Stimulated activated CD4-positive, alpha-beta T cell treated with anti-CD3 and anti-CD28 coated beads, Interleukin-12 subunit alpha, Interleukin-12 subunit beta, amount 100 ng/mL, for 4 hours (primary cell): ENCODE measurements around the gene CTAG1A.
"Not testable (repeated sequence)": the region's sequence is repeated elsewhere in the genome, so short reads cannot be mapped to it uniquely, and the experiment has no call there.

Experiments
- DNase-seq: peaks from one replicate; pipeline ENCODE4 v3.0.0-alpha.2; 2020

Gene CTAG1A

GRCh38 chrX:154584585-154585183, at the start of gene CTAG1A:
Gene CTAG1A (plus strand): TSS chrX:154585133. CDS start chrX:154585207, 74 bp downstream.
- DNase-seq = not testable (repeated sequence)

GRCh38 chrX:154535892-154536291, 49.0 kb upstream of the CTAG1A start:
- DNase-seq = no peak

- no peak for DNase-seq
These were observed 45.9 kb upstream of the CTAG1A start for GRCh38 chrX:154539077-154539476.

- DNase-seq = not testable (repeated sequence)
These were observed 44.6 kb upstream of the CTAG1A start for GRCh38 chrX:154540365-154540764.

- DNase-seq = no peak
These were observed 43.9 kb upstream of the CTAG1A start for GRCh38 chrX:154540897-154541535.

GRCh38 chrX:154541589-154541895, 43.4 kb upstream of the CTAG1A start:
- no peak for DNase-seq

- peak; percentile 53 for DNase-seq
These were observed 42.8 kb upstream of the CTAG1A start for GRCh38 chrX:154541896-154542722.

GRCh38 chrX:154542723-154543424, 42.1 kb upstream of the CTAG1A start:
- peak; percentile 13 for DNase-seq

- DNase-seq = no peak
These were observed 39.2 kb upstream of the CTAG1A start for GRCh38 chrX:154545673-154546274.

- DNase-seq = peak; percentile 76
These were observed 38.3 kb upstream of the CTAG1A start, which contains the start of gene G6PD for GRCh38 chrX:154546354-154547244. Gene G6PD (minus strand): TSS chrX:154546846. CDS start chrX:154546155, 691 bp downstream.

- DNase-seq = peak; percentile 80
These were observed 37.5 kb upstream of the CTAG1A start, which contains the start of gene IKBKG for GRCh38 chrX:154547245-154548027. Gene IKBKG (plus strand): TSS chrX:154547620. CDS start chrX:154552003, 4,383 bp downstream.

- DNase-seq = no peak
These were observed 37.0 kb upstream of the CTAG1A start for GRCh38 chrX:154548028-154548316.

GRCh38 chrX:154549766-154550165, 35.2 kb upstream of the CTAG1A start:
- DNase-seq = no peak

- not testable (repeated sequence) for DNase-seq
These were observed 32.7 kb upstream of the CTAG1A start for GRCh38 chrX:154552112-154552806.

- not testable (repeated sequence) for DNase-seq
These were observed 26.8 kb upstream of the CTAG1A start for GRCh38 chrX:154558060-154558690.

GRCh38 chrX:154558896-154559295, 26.0 kb upstream of the CTAG1A start:
- not testable (repeated sequence) for DNase-seq

- DNase-seq = not testable (repeated sequence)
These were observed 24.6 kb upstream of the CTAG1A start for GRCh38 chrX:154560326-154560725.

- not testable (repeated sequence) for DNase-seq
These were observed 22.6 kb upstream of the CTAG1A start for GRCh38 chrX:154562295-154562694.

- not testable (repeated sequence) for DNase-seq
These were observed 14.6 kb upstream of the CTAG1A start for GRCh38 chrX:154570361-154570760.

GRCh38 chrX:154573061-154573460, 11.9 kb upstream of the CTAG1A start:
- not testable (repeated sequence) for DNase-seq
